Islet of Langerhans (tissue), 1 donor: ENCODE data around the gene COX7A2.

Source experiments
- FAIRE-seq: peaks from one replicate; lab custom pipeline; 2011; peaks lifted over from hg19 to GRCh38; lab: Jason Lieb, UNC

The COX7A2 gene

DNA sequence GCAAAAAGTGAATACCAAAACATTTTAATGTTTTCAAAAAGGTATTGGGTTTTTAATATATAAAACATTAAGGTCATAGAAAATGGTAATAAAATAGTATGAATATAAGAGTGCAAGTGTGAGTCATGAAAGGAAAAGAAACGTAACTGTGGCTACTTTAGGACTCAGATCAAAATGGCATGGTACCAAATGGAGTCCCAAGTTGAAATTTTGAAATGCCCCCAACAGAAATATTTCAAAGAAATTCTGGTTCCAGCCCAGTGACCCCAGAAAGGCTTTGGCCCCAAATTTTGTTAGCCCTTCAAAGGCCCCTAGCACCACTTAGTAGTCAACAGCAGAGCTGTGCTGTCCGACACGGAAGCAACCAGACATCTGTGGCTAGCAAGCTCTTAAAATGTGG is 43.7 kb downstream of the COX7A2 start:
- no peak for FAIRE-seq

DNA sequence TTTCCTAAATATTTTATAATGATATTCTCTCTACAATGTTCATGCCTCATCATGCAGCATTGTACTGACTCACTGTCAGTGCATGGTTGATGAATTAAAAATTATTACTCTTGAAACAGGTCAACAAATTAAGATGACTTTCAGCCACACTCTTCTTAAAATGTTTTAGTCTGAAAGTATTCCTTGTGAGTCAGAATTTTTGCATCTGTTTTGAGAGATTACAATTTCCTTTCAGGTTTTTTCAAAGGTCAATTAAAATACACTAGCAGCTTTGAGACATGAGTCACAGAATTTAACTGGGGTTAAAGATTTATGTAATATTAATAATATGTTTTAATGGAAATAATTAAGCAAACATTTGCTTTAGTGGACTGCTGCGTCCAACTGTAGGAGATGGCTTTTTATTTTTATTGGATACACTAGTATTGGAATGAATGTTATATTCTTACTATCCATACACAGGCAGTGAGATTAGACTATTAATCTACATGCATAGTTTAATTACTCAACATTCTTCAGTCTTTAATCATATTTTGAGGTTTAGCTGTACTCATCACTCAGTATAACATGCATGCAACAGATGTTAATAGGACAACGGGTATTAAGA is 47.4 kb downstream of the COX7A2 start:
- no peak for FAIRE-seq

DNA sequence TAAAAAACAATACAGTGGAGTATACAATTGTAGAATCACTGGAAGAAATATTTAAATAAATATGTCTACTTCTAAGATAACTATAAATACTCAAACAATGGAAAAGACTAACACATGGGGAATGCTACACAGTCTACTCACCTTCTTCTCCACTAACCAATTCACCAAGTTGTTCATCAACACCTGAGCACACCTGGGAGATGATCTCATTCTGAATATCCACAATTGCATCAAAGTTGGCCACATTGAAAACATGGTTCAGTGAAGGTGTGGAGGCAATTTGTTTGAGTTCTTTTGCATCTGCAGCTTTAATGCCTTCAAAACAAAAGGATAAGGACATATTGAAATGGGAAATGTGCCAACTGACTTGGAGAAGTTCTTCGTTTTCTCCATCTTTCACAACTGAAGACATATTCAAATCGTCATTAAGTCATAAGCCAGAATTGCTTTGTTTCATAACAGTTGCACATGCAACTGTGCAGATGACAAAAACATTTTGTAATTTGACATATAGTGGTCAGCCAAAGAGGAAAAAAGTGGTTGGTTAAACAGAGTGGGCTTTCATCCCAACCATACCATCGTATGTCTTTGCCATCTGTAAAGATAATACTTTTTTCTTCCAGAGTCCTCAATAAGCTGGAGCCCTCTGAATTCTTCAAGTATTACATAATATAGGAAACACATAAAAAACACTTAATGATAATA is 55.2 kb downstream of the COX7A2 start:
- FAIRE-seq = no peak
